Measurements from ENCODE around the gene CUL9.

Gene CUL9

DNA sequence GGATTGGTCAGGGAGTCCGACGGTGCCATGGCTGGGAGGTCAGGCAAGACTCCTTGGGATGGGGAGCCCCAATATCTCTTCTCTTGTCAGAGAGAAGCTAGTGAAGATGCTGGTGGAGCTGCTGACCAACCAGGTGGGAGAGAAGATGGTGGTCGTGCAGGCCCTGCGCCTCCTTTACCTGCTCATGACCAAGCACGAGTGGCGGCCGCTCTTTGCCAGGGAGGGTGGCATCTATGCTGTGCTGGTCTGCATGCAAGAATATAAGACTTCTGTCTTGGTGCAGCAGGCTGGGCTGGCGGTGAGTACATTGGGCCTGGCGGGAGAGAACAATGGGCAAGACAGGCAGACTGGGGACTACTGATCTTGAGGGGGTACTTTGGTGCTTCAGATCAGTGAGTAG lies 10.9 kb downstream of the CUL9 start:
- TF ChIP-seq, protein P1, sequence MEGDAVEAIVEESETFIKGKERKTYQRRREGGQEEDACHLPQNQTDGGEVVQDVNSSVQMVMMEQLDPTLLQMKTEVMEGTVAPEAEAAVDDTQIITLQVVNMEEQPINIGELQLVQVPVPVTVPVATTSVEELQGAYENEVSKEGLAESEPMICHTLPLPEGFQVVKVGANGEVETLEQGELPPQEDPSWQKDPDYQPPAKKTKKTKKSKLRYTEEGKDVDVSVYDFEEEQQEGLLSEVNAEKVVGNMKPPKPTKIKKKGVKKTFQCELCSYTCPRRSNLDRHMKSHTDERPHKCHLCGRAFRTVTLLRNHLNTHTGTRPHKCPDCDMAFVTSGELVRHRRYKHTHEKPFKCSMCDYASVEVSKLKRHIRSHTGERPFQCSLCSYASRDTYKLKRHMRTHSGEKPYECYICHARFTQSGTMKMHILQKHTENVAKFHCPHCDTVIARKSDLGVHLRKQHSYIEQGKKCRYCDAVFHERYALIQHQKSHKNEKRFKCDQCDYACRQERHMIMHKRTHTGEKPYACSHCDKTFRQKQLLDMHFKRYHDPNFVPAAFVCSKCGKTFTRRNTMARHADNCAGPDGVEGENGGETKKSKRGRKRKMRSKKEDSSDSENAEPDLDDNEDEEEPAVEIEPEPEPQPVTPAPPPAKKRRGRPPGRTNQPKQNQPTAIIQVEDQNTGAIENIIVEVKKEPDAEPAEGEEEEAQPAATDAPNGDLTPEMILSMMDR (IDR thresholded peaks at IDR 0.05) = no peak

DNA sequence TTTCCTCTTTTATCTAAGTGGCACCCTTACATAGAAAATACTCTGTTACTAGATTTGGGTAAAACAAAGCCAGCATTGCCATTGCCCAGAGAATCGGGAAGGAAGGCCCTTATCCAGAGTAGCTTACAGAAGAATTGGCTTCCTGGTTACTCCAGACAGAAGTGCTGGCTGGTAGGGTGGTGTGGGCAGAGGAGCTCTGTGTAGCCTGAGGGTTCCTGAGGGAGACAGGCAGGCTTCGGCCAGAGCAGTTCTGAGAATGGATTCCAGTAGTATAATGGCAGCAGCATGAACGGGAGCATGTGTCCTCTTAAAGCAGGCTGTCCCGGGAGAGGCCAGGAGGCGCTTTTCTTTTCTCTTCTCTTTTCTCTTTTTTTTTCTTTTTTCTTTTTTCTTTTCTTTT lies 11.9 kb downstream of the CUL9 start:
- TF ChIP-seq, protein P1 (IDR thresholded peaks at IDR 0.05) = no peak

DNA sequence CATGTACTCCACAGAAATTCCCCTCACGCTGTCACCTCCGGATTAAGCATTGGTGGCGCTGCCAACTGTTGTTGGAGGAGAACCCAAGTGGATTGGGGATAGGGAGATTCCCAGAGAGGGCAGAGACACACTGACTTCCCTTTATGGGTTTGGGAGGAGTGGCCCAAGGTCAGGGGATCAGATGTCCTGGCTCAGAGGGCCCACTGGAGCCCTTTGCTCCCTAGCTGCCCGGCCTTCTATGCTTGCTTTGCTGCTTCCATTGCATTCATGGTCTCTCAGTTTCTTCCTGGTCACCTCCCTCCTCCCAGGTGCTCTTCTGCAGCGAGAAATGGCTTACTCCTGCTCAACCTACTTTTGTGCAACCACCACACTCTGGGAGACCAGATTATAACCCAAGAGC lies 14.3 kb downstream of the CUL9 start:
- TF ChIP-seq, protein P1 (IDR thresholded peaks at IDR 0.05) = no peak

DNA sequence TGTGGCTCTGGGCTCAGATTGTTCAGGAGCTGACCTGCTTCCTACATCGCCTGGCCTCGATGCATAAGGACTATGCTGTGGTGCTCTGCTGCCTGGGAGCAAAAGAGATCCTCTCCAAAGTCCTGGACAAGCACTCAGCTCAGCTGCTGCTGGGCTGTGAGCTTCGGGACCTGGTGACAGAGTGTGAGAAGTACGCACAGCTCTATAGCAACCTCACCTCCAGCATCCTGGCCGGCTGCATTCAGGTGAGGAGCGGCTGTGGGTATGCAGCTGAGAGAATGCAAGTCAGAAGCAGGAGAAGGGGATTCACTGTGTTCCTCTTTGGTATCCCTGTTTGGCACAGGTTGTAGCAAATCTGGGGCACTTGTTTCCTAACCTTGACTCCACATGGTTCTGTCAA lies 17.9 kb downstream of the CUL9 start:
- TF ChIP-seq, protein P1 (IDR thresholded peaks at IDR 0.05) = no peak

DNA sequence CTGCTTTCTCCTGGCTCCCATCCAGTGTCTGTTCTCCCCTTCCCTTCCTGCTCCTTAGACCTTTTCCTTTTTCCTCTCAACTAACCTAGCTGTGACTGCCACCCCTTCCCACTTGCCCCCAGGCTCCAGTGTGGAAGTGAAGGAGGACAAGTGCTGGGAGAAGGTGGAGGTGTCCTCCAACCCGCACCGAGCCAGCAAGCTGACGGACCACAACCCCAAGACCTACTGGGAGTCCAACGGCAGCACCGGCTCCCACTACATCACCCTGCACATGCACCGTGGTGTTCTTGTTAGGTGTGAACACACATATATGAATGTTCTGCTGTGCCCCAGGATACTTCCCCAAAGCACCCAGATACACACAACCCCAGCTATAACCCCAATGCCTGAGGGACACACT lies 18.5 kb downstream of the CUL9 start:
- TF ChIP-seq, protein P1 (IDR thresholded peaks at IDR 0.05) = no peak

DNA sequence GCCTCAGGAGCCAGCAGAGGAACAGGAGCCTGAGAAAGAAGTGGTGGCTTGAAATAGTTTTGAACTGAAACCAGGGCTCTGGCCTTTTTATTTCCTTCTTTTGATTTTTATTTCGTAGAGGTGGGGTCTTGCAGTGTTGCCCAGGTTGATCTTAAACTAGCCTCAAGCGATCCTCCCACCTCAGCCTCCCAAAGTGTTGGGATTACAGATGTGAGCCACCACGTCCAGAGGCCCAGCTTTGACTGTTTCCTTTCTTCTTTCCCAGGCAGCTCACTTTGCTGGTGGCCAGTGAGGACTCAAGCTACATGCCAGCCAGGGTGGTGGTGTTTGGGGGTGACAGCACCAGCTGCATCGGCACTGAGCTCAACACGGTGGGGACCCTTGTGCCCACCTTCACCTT lies 20.5 kb downstream of the CUL9 start:
- TF ChIP-seq, protein P1 (IDR thresholded peaks at IDR 0.05) = no peak

DNA sequence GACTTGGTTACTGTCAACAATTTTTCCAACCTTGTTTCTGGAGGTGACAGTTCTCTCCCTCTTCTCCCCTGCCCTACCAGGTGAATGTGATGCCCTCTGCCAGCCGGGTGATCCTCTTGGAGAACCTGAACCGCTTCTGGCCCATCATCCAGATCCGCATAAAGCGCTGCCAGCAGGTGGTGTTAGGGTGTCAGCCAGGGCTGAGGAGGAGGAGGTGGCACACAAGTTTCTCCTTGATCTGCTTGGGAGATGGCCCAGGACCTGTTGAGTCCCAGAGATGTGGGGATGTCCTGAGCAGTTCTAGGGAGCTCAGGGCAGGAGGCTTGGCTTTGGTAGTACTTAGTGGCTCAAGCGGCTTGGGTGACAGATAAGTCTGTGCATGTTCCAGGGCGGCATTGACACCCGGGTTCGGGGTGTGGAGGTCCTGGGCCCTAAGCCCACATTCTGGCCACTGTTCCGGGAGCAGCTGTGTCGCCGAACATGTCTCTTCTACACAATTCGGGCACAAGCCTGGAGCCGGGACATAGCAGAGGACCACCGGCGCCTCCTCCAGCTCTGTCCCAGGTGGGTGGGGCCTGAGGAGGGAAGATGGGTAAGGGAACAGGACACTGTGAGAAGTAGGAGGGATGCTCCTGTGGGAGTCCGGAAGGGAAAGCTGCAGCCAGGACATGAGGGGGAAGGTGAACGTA lies 21.2 kb downstream of the CUL9 start:
- TF ChIP-seq, protein P1 (IDR thresholded peaks at IDR 0.05) = no peak

DNA sequence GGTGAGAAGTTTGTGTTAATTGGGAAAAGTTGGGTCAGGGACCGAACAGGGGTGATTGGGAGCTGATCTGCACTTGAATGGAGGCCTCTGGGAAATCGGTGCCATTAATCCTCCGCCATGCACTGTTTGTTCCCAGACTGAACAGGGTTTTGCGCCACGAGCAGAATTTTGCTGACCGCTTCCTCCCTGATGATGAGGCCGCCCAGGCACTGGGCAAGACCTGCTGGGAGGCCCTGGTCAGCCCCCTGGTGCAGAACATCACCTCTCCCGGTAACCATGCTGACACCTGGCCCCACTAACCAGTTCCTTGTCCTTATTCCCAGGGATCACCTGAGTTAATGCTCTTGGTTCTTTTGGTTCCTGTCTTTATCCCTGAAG lies 21.7 kb downstream of the CUL9 start:
- TF ChIP-seq, protein P1 (IDR thresholded peaks at IDR 0.05) = no peak
